GM18499 (cell line): Measurements from ENCODE around the gene MTHFSD.

Experiments
- ATAC-seq: cut with Tn5 transposase; IDR thresholded peaks from one replicate; pipeline ENCODE4 v1.9.1; 2021; ENCODE audit warnings: moderate number of reproducible peaks; ENCODE audit not compliant: insufficient read depth, unreplicated experiment

Gene MTHFSD

GRCh38 chr16:86531191-86531545 lies 23.9 kb downstream of the MTHFSD start:
- no peak for ATAC-seq

- no peak for ATAC-seq
Observed at GRCh38 chr16:86530251-86531190, 24.5 kb downstream of the MTHFSD start.

- ATAC-seq: no peak
Observed at GRCh38 chr16:86529160-86529559, 25.9 kb downstream of the MTHFSD start.

GRCh38 chr16:86528061-86528929 lies 26.7 kb downstream of the MTHFSD start:
- ATAC-seq: no peak

- ATAC-seq: no peak
Observed at GRCh38 chr16:86527366-86527765, 27.7 kb downstream of the MTHFSD start.

- ATAC-seq: no peak
Observed at GRCh38 chr16:86525696-86526095, 29.3 kb downstream of the MTHFSD start.

GRCh38 chr16:86524029-86524428 lies 31.0 kb downstream of the MTHFSD start:
- ATAC-seq: no peak

- no peak for ATAC-seq
Observed at GRCh38 chr16:86523166-86523740, 31.8 kb downstream of the MTHFSD start.

GRCh38 chr16:86522634-86523033 lies 32.4 kb downstream of the MTHFSD start:
- no peak for ATAC-seq

GRCh38 chr16:86521236-86522197 lies 33.5 kb downstream of the MTHFSD start:
- no peak for ATAC-seq

- no peak for ATAC-seq
Observed at GRCh38 chr16:86520317-86521210, 34.5 kb downstream of the MTHFSD start.

- ATAC-seq: no peak
Observed at GRCh38 chr16:86519649-86520316, 35.3 kb downstream of the MTHFSD start.

GRCh38 chr16:86519007-86519648 lies 35.9 kb downstream of the MTHFSD start:
- no peak for ATAC-seq

- no peak for ATAC-seq
Observed at GRCh38 chr16:86517652-86518258, 37.3 kb downstream of the MTHFSD start.

GRCh38 chr16:86517033-86517432 lies 38.0 kb downstream of the MTHFSD start:
- ATAC-seq: no peak

- no peak for ATAC-seq
Observed at GRCh38 chr16:86516623-86517003, 38.4 kb downstream of the MTHFSD start.
